Measurements from ENCODE around the gene VWA8.
"Not testable (repeated sequence)": the region's sequence is repeated elsewhere in the genome, so short reads cannot be mapped to it uniquely, and the experiment has no call there.

The VWA8 gene

GRCh38 chr13:41909506-41909905 lies 51.4 kb downstream of the VWA8 start:
- no peak for DNase-seq (ENCODE audit: low read depth)
- TF ChIP-seq CTCF (conservative IDR thresholded peaks at IDR 0.05; ENCODE audit: low read depth, low read length) = no peak
- H3K4me3 ChIP-seq (ENCODE audit: low read depth, low read length) = no peak overlapping the region

GRCh38 chr13:41905600-41906254 lies 55.2 kb downstream of the VWA8 start:
- peak; percentile 64 for TF ChIP-seq CTCF (conservative IDR thresholded peaks at IDR 0.05; ENCODE audit: low read depth, low read length)
- H3K4me3 ChIP-seq (ENCODE audit: low read depth, low read length) = no peak overlapping the region
- peak; percentile 73 for DNase-seq (ENCODE audit: low read depth)

- TF ChIP-seq CTCF (conservative IDR thresholded peaks at IDR 0.05; ENCODE audit: low read depth, low read length) = no peak
- no peak overlapping the region for H3K4me3 ChIP-seq (ENCODE audit: low read depth, low read length)
- no peak for DNase-seq (ENCODE audit: low read depth)
These were observed 60.0 kb downstream of the VWA8 start for GRCh38 chr13:41900918-41901317.

- not testable (repeated sequence) for DNase-seq (ENCODE audit: low read depth); H3K4me3 ChIP-seq (ENCODE audit: low read depth, low read length)
These were observed 62.5 kb downstream of the VWA8 start for GRCh38 chr13:41898411-41898810.

GRCh38 chr13:41897126-41897525 lies 63.8 kb downstream of the VWA8 start:
- no peak overlapping the region for H3K4me3 ChIP-seq (ENCODE audit: low read depth, low read length)
- peak; percentile 72 for DNase-seq (ENCODE audit: low read depth)
- no peak for TF ChIP-seq CTCF (conservative IDR thresholded peaks at IDR 0.05; ENCODE audit: low read depth, low read length)

- H3K4me3 ChIP-seq (ENCODE audit: low read depth, low read length) = no peak overlapping the region
- DNase-seq (ENCODE audit: low read depth) = no peak
- no peak for TF ChIP-seq CTCF (conservative IDR thresholded peaks at IDR 0.05; ENCODE audit: low read depth, low read length)
These were observed 65.4 kb downstream of the VWA8 start for GRCh38 chr13:41895478-41895877.

- no peak for DNase-seq (ENCODE audit: low read depth)
- H3K4me3 ChIP-seq (ENCODE audit: low read depth, low read length) = no peak overlapping the region
- TF ChIP-seq CTCF (conservative IDR thresholded peaks at IDR 0.05; ENCODE audit: low read depth, low read length) = no peak
These were observed 69.8 kb downstream of the VWA8 start for GRCh38 chr13:41891119-41891518.

Measured in choroid plexus epithelial cell (primary cell).